Fibroblast of lung (primary cell): ENCODE results near the gene TIGIT.

Experiments used
- CTCF ChIP-seq, 2 donors: IDR thresholded peaks in 1 of 2; conservative IDR thresholded peaks in 1 of 2; 1 replicate in 1 of 2; 2 replicates in 1 of 2; pipeline ENCODE4 v1.5.1; 2011 to 2012; ENCODE audit warnings: low read length in 2 of 2, control low read depth in 1 of 2, inconsistent platforms in 1 of 2, low read depth in 1 of 2, mild to moderate bottlenecking in 1 of 2
- EZH2 ChIP-seq: IDR thresholded peaks from 2 replicates; pipeline ENCODE4 v1.5.1; 2012; ENCODE audit warnings: low read length, control low read depth, mild to moderate bottlenecking; ENCODE audit errors: missing control alignments

GRCh38 chr3:114333923-114334240, 40.1 kb downstream of the TIGIT start:
- TF ChIP-seq EZH2 (no peak), CTCF (conservative IDR thresholded peaks at IDR 0.05 in 1 of 2, IDR thresholded peaks at IDR 0.05 in 1 of 2; ENCODE audit: low read depth in 1 of 2, low read length in 2 of 2) (no peak)
